Esophagus squamous epithelium (tissue), 5 donors: ENCODE data around the gene CDKL2. TPM values are rescaled to one million over a fixed set of nuclear protein-coding genes. Genes with fewer than 3 reads are reported as not detected.

ENCODE experiments used
- DNase-seq: peaks from one replicate; lab custom pipeline; 2025; lab: John Stamatoyannopoulos, UW
- H3K27ac ChIP-seq, 4 donors: fragments of 200-600 bp; sonication (generic); one replicate each; pipeline ENCODE4 v1.5.1; 2016 to 2019; ENCODE audit warnings: mild to moderate bottlenecking in 1 of 4
- H3K27me3 ChIP-seq, 4 donors: fragments of 200-600 bp; sonication (generic); 1 replicate in 3 of 4; 2 replicates in 1 of 4; pipeline versions ENCODE4 v1.5.1 to v1.6.0; 2017 to 2021; ENCODE audit warnings: antibody characterized with exemption in 1 of 4
- H3K36me3 ChIP-seq, 3 donors: fragments of 200-600 bp; sonication (generic); one replicate each; pipeline ENCODE4 v1.5.1; 2016 to 2019
- H3K4me1 ChIP-seq, 3 donors: fragments of 200-600 bp; sonication (generic); one replicate each; pipeline ENCODE4 v1.5.1; 2017 to 2019
- H3K4me3 ChIP-seq, 4 donors: fragments of 200-600 bp; sonication (generic); 1 replicate in 3 of 4; 2 replicates in 1 of 4; pipeline ENCODE4 v1.5.1; 2016 to 2019; ENCODE audit warnings: mild to moderate bottlenecking in 2 of 4, moderate library complexity in 1 of 4
- H3K9me3 ChIP-seq, 3 donors: fragments of 200-600 bp; sonication (generic); one replicate each; pipeline ENCODE4 v1.5.1; 2016 to 2019
- POLR2A ChIP-seq, 4 donors: fragments of 450-650 bp; IDR thresholded peaks; one replicate each; pipeline ENCODE4 v1.6.1; 2017; ENCODE audit warnings: antibody characterized with exemption in 4 of 4, mild to moderate bottlenecking in 4 of 4, moderate library complexity in 3 of 4
- WGBS, 2 donors: methylation state at CpG; one replicate each; pipeline ENCODE4 v1.1.5; 2018; 5-methylcytosine and 5-hydroxymethylcytosine counted together
- intact Hi-C: fragments of 100-400 bp; cut with DNase I; formaldehyde crosslinking; loops from one replicate; pipeline ENCODE4 v1.15.0; 2022
- total RNA-seq, 4 donors: library from RNA; depleted of rRNA; stranded (reverse); fragments of >200 nt; gene quantifications; one replicate each; pipeline ENCODE4 v1.1.0, GENCODE V29; 2016
- TF ChIP-seq, protein P1 (sequence below), 6 experiments: fragments of 450-650 bp in 4 of 6; fragments of 200-600 bp in 2 of 6; sonication (generic) in 2 of 6; IDR thresholded peaks; one replicate each; pipeline ENCODE4 v1.5.1; 2016 to 2019; ENCODE audit warnings: antibody characterized with exemption in 6 of 6, mild to moderate bottlenecking in 4 of 6, moderate library complexity in 4 of 6
- donor health status: DM: yes; HTN: yes; CAD: no.

CDKL2 gene
- total RNA-seq, 4 donors from 2014 or later, result 0.13 to 1.3 (median 0.71) TPM

DNA sequence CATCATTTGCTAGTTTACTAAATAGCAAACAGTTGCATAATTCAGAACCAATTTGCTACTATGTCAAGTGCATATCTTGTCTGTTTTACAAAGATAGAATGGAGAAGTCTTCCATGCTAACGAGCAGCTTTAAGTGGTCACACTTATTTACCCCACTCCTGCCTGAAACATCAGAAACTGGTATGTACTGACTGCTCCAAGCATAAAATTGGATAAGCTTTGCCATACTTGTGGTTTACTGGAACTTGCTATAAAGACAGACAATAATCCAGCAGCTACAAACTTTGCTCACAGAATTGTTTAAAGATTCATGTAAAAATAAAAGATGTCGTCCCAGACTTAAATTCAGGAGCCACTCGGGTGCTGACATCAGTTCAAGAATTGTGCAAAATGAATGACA, 13.3 kb upstream of the CDKL2 start:
- no peak overlapping the region for H3K4me3 ChIP-seq
- H3K27me3 ChIP-seq, result no peaks in the 10 kb centered on the region
- no peaks in the 10 kb centered on the region for H3K9me3 ChIP-seq
- WGBS, 2 donors, result 69 to 88% methylated on average over 3 of the region's 3 CpGs
- intact Hi-C loops, result no loop called here
- no peak for DNase-seq
- no peak overlapping the region for H3K27ac ChIP-seq
- TF ChIP-seq POLR2A (IDR thresholded peaks at IDR 0.05), result no peak
- TF ChIP-seq, protein P1, sequence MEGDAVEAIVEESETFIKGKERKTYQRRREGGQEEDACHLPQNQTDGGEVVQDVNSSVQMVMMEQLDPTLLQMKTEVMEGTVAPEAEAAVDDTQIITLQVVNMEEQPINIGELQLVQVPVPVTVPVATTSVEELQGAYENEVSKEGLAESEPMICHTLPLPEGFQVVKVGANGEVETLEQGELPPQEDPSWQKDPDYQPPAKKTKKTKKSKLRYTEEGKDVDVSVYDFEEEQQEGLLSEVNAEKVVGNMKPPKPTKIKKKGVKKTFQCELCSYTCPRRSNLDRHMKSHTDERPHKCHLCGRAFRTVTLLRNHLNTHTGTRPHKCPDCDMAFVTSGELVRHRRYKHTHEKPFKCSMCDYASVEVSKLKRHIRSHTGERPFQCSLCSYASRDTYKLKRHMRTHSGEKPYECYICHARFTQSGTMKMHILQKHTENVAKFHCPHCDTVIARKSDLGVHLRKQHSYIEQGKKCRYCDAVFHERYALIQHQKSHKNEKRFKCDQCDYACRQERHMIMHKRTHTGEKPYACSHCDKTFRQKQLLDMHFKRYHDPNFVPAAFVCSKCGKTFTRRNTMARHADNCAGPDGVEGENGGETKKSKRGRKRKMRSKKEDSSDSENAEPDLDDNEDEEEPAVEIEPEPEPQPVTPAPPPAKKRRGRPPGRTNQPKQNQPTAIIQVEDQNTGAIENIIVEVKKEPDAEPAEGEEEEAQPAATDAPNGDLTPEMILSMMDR (IDR thresholded peaks at IDR 0.05), result no peak
- H3K4me1 ChIP-seq, result no peaks in the 10 kb centered on the region
- peaks cover 6 to 63% (median 28%) of the 10 kb centered on the region in 3 donors for H3K36me3 ChIP-seq

- Histone ChIP-seq H3K27ac (no peak overlapping the region), H3K27me3 (no peaks in the 10 kb centered on the region), H3K36me3 (peaks cover 0 to 18% (median 0%) of the 10 kb centered on the region in 3 donors), H3K4me3 (no peak overlapping the region), H3K4me1 (no peaks in the 10 kb centered on the region), H3K9me3 (no peaks in the 10 kb centered on the region)
- no peak for DNase-seq
- TF ChIP-seq POLR2A (IDR thresholded peaks at IDR 0.05), result no peak
- TF ChIP-seq, protein P1 (IDR thresholded peaks at IDR 0.05), result no peak
- 94 to 95% methylated on average over 7 of the region's 7 CpGs for WGBS, 2 donors
- intact Hi-C loops, result no loop called here
Observed at GRCh38 chr4:75639124-75639695, 8.9 kb upstream of the CDKL2 start.

DNA sequence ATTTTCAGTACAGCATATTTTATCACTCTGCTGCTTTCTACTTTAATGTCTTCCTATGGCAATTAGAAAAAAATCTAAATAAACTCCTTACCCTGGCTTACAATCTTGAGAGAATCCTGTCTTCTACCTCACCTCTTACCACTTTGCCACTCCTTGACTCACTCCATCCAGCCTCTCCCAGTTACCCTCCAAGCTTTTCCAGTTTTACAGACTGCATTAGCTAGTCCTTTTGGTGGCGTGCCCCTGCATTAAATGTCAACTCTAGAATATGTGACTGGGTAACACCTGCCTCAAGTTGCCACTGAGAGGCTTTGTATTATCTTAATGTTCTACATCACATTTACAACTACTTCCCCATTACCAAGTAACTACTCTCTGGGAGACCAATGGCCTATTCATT, 7.5 kb upstream of the CDKL2 start:
- intact Hi-C loops, result no loop called here
- H3K4me1 ChIP-seq, result no peaks in the 10 kb centered on the region
- DNase-seq, result no peak
- 80 to 100% methylated on average over 1 of the region's 1 CpG for WGBS, 2 donors
- no peak for TF ChIP-seq POLR2A (IDR thresholded peaks at IDR 0.05)
- TF ChIP-seq, protein P1 (IDR thresholded peaks at IDR 0.05), result no peak
- H3K27ac ChIP-seq, result peak overlapping the region in 1 of 4 donors; percentile 37
- no peaks in the 10 kb centered on the region for H3K27me3 ChIP-seq
- H3K9me3 ChIP-seq, result no peaks in the 10 kb centered on the region
- H3K4me3 ChIP-seq, result no peak overlapping the region
- H3K36me3 ChIP-seq, result peaks cover 0 to 7% (median 0%) of the 10 kb centered on the region in 3 donors

DNA sequence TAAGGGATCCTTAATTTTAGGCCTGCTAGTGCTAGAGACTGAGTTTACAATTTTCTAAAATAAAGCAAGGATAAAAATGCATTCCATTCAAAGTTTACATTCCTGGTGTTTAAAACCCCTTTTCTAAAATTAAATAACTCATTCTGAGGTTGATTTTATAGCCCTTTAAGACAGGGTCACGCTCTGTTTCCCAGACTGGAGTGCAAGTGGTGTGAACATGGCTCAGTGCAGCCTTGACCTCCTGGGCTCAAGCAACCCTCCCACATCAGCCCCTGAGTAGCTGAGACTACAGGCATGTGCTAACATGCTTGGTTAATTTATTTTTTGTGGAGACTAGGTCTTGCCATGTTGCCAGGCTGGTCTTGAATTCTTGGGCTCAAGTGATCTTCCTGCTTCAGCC, 6.8 kb upstream of the CDKL2 start:
- DNase-seq, result no peak
- Histone ChIP-seq H3K27ac (peak overlapping the region in 1 of 4 donors; percentile 23), H3K4me3 (no peak overlapping the region), H3K27me3 (no peaks in the 10 kb centered on the region), H3K36me3 (peaks cover 0 to 4% (median 0%) of the 10 kb centered on the region in 3 donors), H3K4me1 (no peaks in the 10 kb centered on the region), H3K9me3 (no peaks in the 10 kb centered on the region)
- intact Hi-C loops, result no loop called here
- WGBS, 2 donors, result 60 to 67% methylated on average over 1 of the region's 1 CpG
- TF ChIP-seq POLR2A (IDR thresholded peaks at IDR 0.05), result no peak
- TF ChIP-seq, protein P1 (IDR thresholded peaks at IDR 0.05), result no peak

DNA sequence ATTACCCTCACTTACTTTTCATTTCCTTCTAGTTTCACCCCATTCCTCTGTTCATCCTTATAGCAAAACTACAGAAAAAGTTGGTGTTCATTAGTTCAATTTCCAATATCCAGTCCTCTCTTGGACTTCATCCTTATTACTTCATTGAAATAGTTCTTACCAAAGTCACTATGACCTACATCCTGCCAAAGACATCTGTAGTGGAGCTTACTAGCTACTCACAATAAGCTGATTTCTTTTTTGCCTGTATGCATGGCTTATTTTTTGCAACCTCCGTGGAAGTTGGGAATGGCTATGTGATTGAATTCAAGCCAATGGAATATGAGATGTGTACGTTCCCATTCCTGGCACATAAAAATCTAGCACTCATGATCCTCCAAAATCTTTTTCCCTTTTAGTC, 4.6 kb upstream of the CDKL2 start:
- H3K4me3 ChIP-seq, result no peak overlapping the region
- no peaks in the 10 kb centered on the region for H3K9me3 ChIP-seq
- no peak for DNase-seq
- WGBS, 2 donors, result 56 to 66% methylated on average over 2 of the region's 2 CpGs
- no peak for TF ChIP-seq POLR2A (IDR thresholded peaks at IDR 0.05)
- TF ChIP-seq, protein P1 (IDR thresholded peaks at IDR 0.05), result no peak
- H3K27me3 ChIP-seq, result no peaks in the 10 kb centered on the region
- H3K36me3 ChIP-seq, result no peaks in the 10 kb centered on the region
- intact Hi-C loops, result no loop called here
- peaks cover 0 to 12% (median 0%) of the 10 kb centered on the region in 3 donors for H3K4me1 ChIP-seq
- H3K27ac ChIP-seq, result no peak overlapping the region
